ENCODE results near the gene CD44. TPM values are rescaled to one million over a fixed set of nuclear protein-coding genes. Genes with fewer than 3 reads are reported as not detected.

Gene CD44
- total and polyA plus RNA-seq, 2 donors (not counting 1 experiment from before 2014, with no cell fraction given): 660 to 980 TPM

- no peak overlapping the region for H3K27ac ChIP-seq (ENCODE audit: insufficient read depth, low read length)
Measured at GRCh38 chr11:35247428-35247827, 108.5 kb downstream of the CD44 start.

GRCh38 chr11:35247863-35248262, 108.9 kb downstream of the CD44 start:
- Histone ChIP-seq H3K4me3 (replicated peaks in 1 of 4; ENCODE audit: control extremely low read depth in 1 of 4, insufficient read depth in 1 of 4, low read depth in 3 of 4, low read length in 4 of 4) (no peak overlapping the region), H3K27me3 (ENCODE audit: control insufficient read depth, insufficient read depth, low read length) (no peaks in the 10 kb centered on the region), H3K9ac (ENCODE audit: insufficient read depth, low read length) (no peak overlapping the region), H4K20me1 (ENCODE audit: control insufficient read depth, extremely low read depth, insufficient read depth, low read length) (no peaks in the 10 kb centered on the region), H3K79me2 (ENCODE audit: control insufficient read depth, insufficient read depth, low read length) (no peaks in the 10 kb centered on the region), H3K4me2 (ENCODE audit: extremely low read depth, insufficient read depth, low read length) (no peak overlapping the region), H3K36me3 (ENCODE audit: control insufficient read depth, insufficient read depth, low read length) (no peaks in the 10 kb centered on the region), H3K27ac (ENCODE audit: insufficient read depth, low read length) (no peak overlapping the region), H3K9me3 (ENCODE audit: control insufficient read depth, insufficient read depth, low read depth, low read length) (no peaks in the 10 kb centered on the region), H3K4me1 (ENCODE audit: control insufficient read depth, extremely low read depth, insufficient read depth, low read length) (peaks cover 2% of the 10 kb centered on the region), H2AFZ (ENCODE audit: low read length) (no peak overlapping the region)
- DNase-seq (ENCODE audit: low read depth in 2 of 2): no peak
- TF ChIP-seq CTCF (conservative IDR thresholded peaks at IDR 0.05 in 1 of 2, IDR thresholded peaks at IDR 0.05 in 1 of 2; ENCODE audit: low read depth in 1 of 2, low read length in 2 of 2): no peak
- TF ChIP-seq EZH2 (IDR thresholded peaks at IDR 0.05; ENCODE audit: low read length, missing control alignments): no peak

More at GRCh38 chr11:35247428-35247827, 108.5 kb downstream of the CD44 start:
- Histone ChIP-seq H3K4me2 (ENCODE audit: extremely low read depth, insufficient read depth, low read length) (no peak overlapping the region), H2AFZ (ENCODE audit: low read length) (no peak overlapping the region), H3K4me3 (replicated peaks in 1 of 4; ENCODE audit: control extremely low read depth in 1 of 4, insufficient read depth in 1 of 4, low read depth in 3 of 4, low read length in 4 of 4) (no peak overlapping the region), H4K20me1 (ENCODE audit: control insufficient read depth, extremely low read depth, insufficient read depth, low read length) (no peaks in the 10 kb centered on the region), H3K27me3 (ENCODE audit: control insufficient read depth, insufficient read depth, low read length) (no peaks in the 10 kb centered on the region), H3K36me3 (ENCODE audit: control insufficient read depth, insufficient read depth, low read length) (no peaks in the 10 kb centered on the region), H3K4me1 (ENCODE audit: control insufficient read depth, extremely low read depth, insufficient read depth, low read length) (no peaks in the 10 kb centered on the region), H3K9me3 (ENCODE audit: control insufficient read depth, insufficient read depth, low read depth, low read length) (no peaks in the 10 kb centered on the region), H3K79me2 (ENCODE audit: control insufficient read depth, insufficient read depth, low read length) (no peaks in the 10 kb centered on the region), H3K9ac (ENCODE audit: insufficient read depth, low read length) (no peak overlapping the region)
- no peak for TF ChIP-seq EZH2 (IDR thresholded peaks at IDR 0.05; ENCODE audit: low read length, missing control alignments)
- no peak for TF ChIP-seq CTCF (conservative IDR thresholded peaks at IDR 0.05 in 1 of 2, IDR thresholded peaks at IDR 0.05 in 1 of 2; ENCODE audit: low read depth in 1 of 2, low read length in 2 of 2)
- DNase-seq (ENCODE audit: low read depth in 2 of 2): no peak

- TF ChIP-seq CTCF (conservative IDR thresholded peaks at IDR 0.05 in 1 of 2, IDR thresholded peaks at IDR 0.05 in 1 of 2; ENCODE audit: low read depth in 1 of 2, low read length in 2 of 2) (no peak), EZH2 (IDR thresholded peaks at IDR 0.05; ENCODE audit: low read length, missing control alignments) (no peak)
- H3K9me3 ChIP-seq (ENCODE audit: control insufficient read depth, insufficient read depth, low read depth, low read length): no peaks in the 10 kb centered on the region
- DNase-seq (ENCODE audit: low read depth in 2 of 2): no peak
Measured at GRCh38 chr11:35248558-35249323, 109.8 kb downstream of the CD44 start.

More at GRCh38 chr11:35248558-35249323, 109.8 kb downstream of the CD44 start:
- H3K27ac ChIP-seq (ENCODE audit: insufficient read depth, low read length): no peak overlapping the region
- no peak overlapping the region for H3K9ac ChIP-seq (ENCODE audit: insufficient read depth, low read length)
- H2AFZ ChIP-seq (ENCODE audit: low read length): no peak overlapping the region
- H3K4me1 ChIP-seq (ENCODE audit: control insufficient read depth, extremely low read depth, insufficient read depth, low read length): peaks cover 3% of the 10 kb centered on the region
- H3K36me3 ChIP-seq (ENCODE audit: control insufficient read depth, insufficient read depth, low read length): no peaks in the 10 kb centered on the region
- no peaks in the 10 kb centered on the region for H3K79me2 ChIP-seq (ENCODE audit: control insufficient read depth, insufficient read depth, low read length)
- H3K4me2 ChIP-seq (ENCODE audit: extremely low read depth, insufficient read depth, low read length): no peak overlapping the region
- no peak overlapping the region for H3K4me3 ChIP-seq (replicated peaks in 1 of 4; ENCODE audit: control extremely low read depth in 1 of 4, insufficient read depth in 1 of 4, low read depth in 3 of 4, low read length in 4 of 4)
- no peaks in the 10 kb centered on the region for H4K20me1 ChIP-seq (ENCODE audit: control insufficient read depth, extremely low read depth, insufficient read depth, low read length)
- H3K27me3 ChIP-seq (ENCODE audit: control insufficient read depth, insufficient read depth, low read length): no peaks in the 10 kb centered on the region
